ENCODE data around the gene CKM.

The CKM gene

GRCh38 chr19:45306040-45306439, 16.6 kb downstream of the CKM start:
- TF ChIP-seq, protein P1, sequence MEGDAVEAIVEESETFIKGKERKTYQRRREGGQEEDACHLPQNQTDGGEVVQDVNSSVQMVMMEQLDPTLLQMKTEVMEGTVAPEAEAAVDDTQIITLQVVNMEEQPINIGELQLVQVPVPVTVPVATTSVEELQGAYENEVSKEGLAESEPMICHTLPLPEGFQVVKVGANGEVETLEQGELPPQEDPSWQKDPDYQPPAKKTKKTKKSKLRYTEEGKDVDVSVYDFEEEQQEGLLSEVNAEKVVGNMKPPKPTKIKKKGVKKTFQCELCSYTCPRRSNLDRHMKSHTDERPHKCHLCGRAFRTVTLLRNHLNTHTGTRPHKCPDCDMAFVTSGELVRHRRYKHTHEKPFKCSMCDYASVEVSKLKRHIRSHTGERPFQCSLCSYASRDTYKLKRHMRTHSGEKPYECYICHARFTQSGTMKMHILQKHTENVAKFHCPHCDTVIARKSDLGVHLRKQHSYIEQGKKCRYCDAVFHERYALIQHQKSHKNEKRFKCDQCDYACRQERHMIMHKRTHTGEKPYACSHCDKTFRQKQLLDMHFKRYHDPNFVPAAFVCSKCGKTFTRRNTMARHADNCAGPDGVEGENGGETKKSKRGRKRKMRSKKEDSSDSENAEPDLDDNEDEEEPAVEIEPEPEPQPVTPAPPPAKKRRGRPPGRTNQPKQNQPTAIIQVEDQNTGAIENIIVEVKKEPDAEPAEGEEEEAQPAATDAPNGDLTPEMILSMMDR (IDR thresholded peaks at IDR 0.05; ENCODE audit: borderline replicate concordance, insufficient read depth, low read depth, low read length) = no peak
- H3K4me3 ChIP-seq (ENCODE audit: low read depth, low read length) = no peak overlapping the region

DNA sequence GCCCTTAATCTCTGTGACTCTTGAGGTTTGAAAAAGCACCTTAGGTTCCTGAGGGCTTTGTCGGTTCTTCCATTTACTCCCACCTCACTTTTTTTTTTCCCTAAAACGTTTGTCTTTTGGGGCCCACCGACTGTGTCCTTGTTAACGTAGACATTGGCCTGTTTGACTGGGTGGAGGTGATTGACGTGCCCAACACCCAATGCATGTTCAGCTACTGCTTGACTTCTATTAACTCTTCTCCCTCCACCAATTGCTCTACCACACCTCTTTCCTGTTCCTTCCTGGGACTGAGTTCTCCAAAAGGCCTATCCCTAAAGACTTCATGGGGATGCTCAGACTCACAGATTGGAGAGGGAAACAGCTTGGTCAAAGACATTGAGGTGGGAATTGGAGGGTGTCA, 17.3 kb downstream of the CKM start:
- TF ChIP-seq, protein P1 (IDR thresholded peaks at IDR 0.05; ENCODE audit: borderline replicate concordance, insufficient read depth, low read depth, low read length) = no peak
- H3K4me3 ChIP-seq (ENCODE audit: low read depth, low read length) = no peak overlapping the region

- TF ChIP-seq, protein P1 (IDR thresholded peaks at IDR 0.05; ENCODE audit: borderline replicate concordance, insufficient read depth, low read depth, low read length) = no peak
- no peak overlapping the region for H3K4me3 ChIP-seq (ENCODE audit: low read depth, low read length)
Measured at GRCh38 chr19:45305007-45305406, 17.7 kb downstream of the CKM start.

DNA sequence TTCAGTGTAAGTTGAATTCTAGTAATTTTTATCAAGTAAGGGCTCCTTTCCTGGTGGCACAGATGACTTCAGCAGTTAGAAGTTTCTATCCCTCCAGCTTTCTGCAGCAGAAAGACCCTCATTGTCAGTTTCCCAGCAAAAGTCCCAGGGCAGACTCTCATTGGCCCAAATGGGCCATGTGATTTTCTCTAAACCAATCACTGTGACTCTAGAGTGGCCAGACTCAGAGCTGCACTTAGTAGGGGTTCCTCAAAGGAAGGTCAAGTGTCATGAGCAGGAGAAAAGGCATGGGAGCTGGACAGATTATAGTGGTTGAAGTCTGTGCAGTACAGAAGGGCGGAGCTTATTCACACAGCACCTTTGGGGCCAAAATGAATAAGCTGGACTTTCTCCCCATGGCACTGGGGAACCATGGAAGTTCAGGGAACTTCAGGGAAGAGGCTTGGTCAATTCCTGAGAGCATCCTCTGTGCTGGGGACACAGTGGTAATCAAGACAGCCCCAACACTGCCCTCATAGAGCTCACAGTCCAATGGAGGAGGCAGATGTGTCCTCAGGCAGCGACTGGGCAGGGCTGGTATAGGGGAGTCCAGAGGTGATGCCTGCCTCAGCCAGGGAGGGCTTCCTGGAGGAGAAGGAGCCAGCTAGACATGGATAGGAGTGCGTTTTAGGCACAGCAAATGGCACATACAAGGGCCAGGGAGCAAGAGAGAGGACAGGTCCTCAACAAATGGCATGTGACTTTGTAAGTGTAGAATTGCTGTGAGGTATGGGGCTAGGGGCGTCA, 18.3 kb downstream of the CKM start:
- TF ChIP-seq, protein P1 (IDR thresholded peaks at IDR 0.05; ENCODE audit: borderline replicate concordance, insufficient read depth, low read depth, low read length) = no peak
- H3K4me3 ChIP-seq (ENCODE audit: low read depth, low read length) = no peak overlapping the region

GRCh38 chr19:45303269-45304060, 19.2 kb downstream of the CKM start:
- TF ChIP-seq, protein P1 (IDR thresholded peaks at IDR 0.05; ENCODE audit: borderline replicate concordance, insufficient read depth, low read depth, low read length) = no peak
- H3K4me3 ChIP-seq (ENCODE audit: low read depth, low read length) = no peak overlapping the region

DNA sequence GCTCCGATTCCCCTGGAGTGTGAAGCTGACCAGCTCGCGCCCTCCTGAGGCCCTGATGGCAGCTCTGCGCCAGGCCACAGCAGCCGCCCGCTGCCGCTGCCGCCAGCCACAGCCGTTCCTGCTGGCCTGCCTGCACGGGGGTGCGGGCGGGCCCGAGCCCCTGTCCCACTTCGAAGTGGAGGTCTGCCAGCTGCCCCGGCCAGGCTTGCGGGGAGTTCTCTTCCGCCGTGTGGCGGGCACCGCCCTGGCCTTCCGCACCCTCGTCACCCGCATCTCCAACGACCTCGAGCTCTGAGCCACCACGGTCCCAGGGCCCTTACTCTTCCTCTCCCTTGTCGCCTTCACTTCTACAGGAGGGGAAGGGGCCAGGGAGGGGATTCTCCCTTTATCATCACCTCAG, 20.3 kb downstream of the CKM start:
- H3K4me3 ChIP-seq (ENCODE audit: low read depth, low read length) = no peak overlapping the region
- TF ChIP-seq, protein P1 (IDR thresholded peaks at IDR 0.05; ENCODE audit: borderline replicate concordance, insufficient read depth, low read depth, low read length) = no peak

Measured in GM12875 (cell line).